HepG2 (cell line): ENCODE measurements around the gene PIAS1. TPM values are rescaled to one million over a fixed set of nuclear protein-coding genes. Genes with fewer than 3 reads are reported as not detected.

Experiments used
- ATAC-seq: fragments of 200-7000 bp; cut with Tn5 transposase; 3 replicates; pipeline ENCODE4 v1.9.1; 2020; ENCODE audit warnings: mild to moderate bottlenecking, moderate library complexity
- BruUV-seq: library from RNA; stranded (reverse); fragments of 400-500 nt; replicated peaks from 2 replicates; lab custom pipeline; 2021; lab: Mats Ljungman, UMichigan
- CTCF ChIA-PET: fragments of 300-600 bp; formaldehyde crosslinking; extraction: SDS; loops from one replicate; lab custom pipeline; 2021; ENCODE audit warnings: low total read pairs, inconsistent platforms, low intra/inter-chr PET ratio; lab: Yijun Ruan, JAX
- POLR2A ChIA-PET: fragments of 350-600 bp; sonication (Branson Sonifier 250); formaldehyde crosslinking; loops from one replicate; lab custom pipeline; 2020; ENCODE audit warnings: antibody characterized with exemption, inconsistent platforms; lab: Yijun Ruan, JAX
- DNase-seq: peaks from one replicate; pipeline ENCODE4 v3.0.0-alpha.2; 2015; ENCODE audit warnings: low spot score
- FAIRE-seq: peaks from 3 replicates; lab custom pipeline; 2011; peaks lifted over from hg19 to GRCh38; lab: Jason Lieb, UNC
- H2AFZ ChIP-seq: one replicate; pipeline ENCODE4 v1.6.1; 2011; ENCODE audit warnings: low read length, inconsistent platforms
- H3K27ac ChIP-seq: fragments of 300-600 bp; 3 replicates; pipeline ENCODE4 v1.8.0; 2011; ENCODE audit warnings: mixed run types, mild to moderate bottlenecking, mixed read lengths, low read length, inconsistent platforms; ENCODE audit not compliant: insufficient read depth; ENCODE audit errors: extremely low read length
- H3K27me3 ChIP-seq, 2 experiments: fragments of 200-600 bp in 1 of 2; 2 replicates in 1 of 2; 3 replicates in 1 of 2; pipeline versions ENCODE4 v1.6.0 to v1.8.0; 2011; ENCODE audit warnings: low read length in 2 of 2, mild to moderate bottlenecking in 2 of 2, moderate library complexity in 2 of 2, inconsistent platforms in 1 of 2; ENCODE audit not compliant: insufficient read depth in 2 of 2, control insufficient read depth in 1 of 2
- H3K36me3 ChIP-seq, 2 experiments: fragments of 200-600 bp in 1 of 2; replicated peaks in 1 of 2; 2 replicates in 1 of 2; 3 replicates in 1 of 2; pipeline versions ENCODE4 v1.5.1 to v1.8.0; 2011; ENCODE audit warnings: low read length in 2 of 2, inconsistent platforms in 1 of 2; ENCODE audit not compliant: insufficient read depth in 2 of 2, control insufficient read depth in 1 of 2
- H3K4me1 ChIP-seq: 2 replicates; pipeline ENCODE4 v1.5.1; 2012; ENCODE audit warnings: low read length, inconsistent platforms; ENCODE audit not compliant: insufficient read depth
- H3K4me2 ChIP-seq: 2 replicates; pipeline ENCODE4 v1.6.0; 2011; ENCODE audit warnings: low read depth, low read length, inconsistent platforms
- H3K4me3 ChIP-seq, 3 experiments: fragments of 200-600 bp in 1 of 3; sonication (generic), shearing (Covaris generic) in 1 of 3; replicated peaks in 1 of 3; 2 replicates each; pipeline ENCODE4 v1.5.1; 2011 to 2016; ENCODE audit warnings: low read length in 3 of 3, inconsistent platforms in 2 of 3, low read depth in 2 of 3, mild to moderate bottlenecking in 2 of 3, control low read depth in 1 of 3, mixed read lengths in 1 of 3; ENCODE audit not compliant: insufficient read depth in 1 of 3
- H3K79me2 ChIP-seq: one replicate; pipeline ENCODE4 v1.6.1; 2011; ENCODE audit warnings: low read length, inconsistent platforms; ENCODE audit not compliant: insufficient read depth
- H3K9ac ChIP-seq: 2 replicates; pipeline ENCODE4 v1.6.0; 2011; ENCODE audit warnings: mild to moderate bottlenecking, low read depth, low read length, inconsistent platforms; ENCODE audit not compliant: insufficient read depth
- H3K9me3 ChIP-seq: 2 replicates; pipeline ENCODE4 v1.5.1; 2012; ENCODE audit warnings: mild to moderate bottlenecking, low read length
- H4K20me1 ChIP-seq: 2 replicates; pipeline ENCODE4 v1.6.0; 2011; ENCODE audit warnings: inconsistent platforms, mild to moderate bottlenecking, low read length, moderate library complexity; ENCODE audit not compliant: insufficient read depth
- AGO2 ChIP-seq: fragments of 200-400 bp; formaldehyde crosslinking; optimal IDR thresholded peaks from 2 replicates; pipeline ENCODE3; 2017; ENCODE audit warnings: mild to moderate bottlenecking, low read depth, low read length, moderate library complexity
- CEBPG ChIP-seq: IDR thresholded peaks from 2 replicates; pipeline ENCODE4 v1.6.1; 2016
- KDM2A ChIP-seq: sonication (generic); formaldehyde crosslinking; IDR thresholded peaks from 2 replicates; pipeline ENCODE4 v1.4.0; 2020; ENCODE audit warnings: low read depth, missing genetic modification reagents, borderline replicate concordance
- SMARCC2 ChIP-seq: fragments of 450-650 bp; IDR thresholded peaks from 2 replicates; pipeline ENCODE4 v1.6.1; 2017; ENCODE audit warnings: antibody characterized with exemption, mild to moderate bottlenecking
- ZFP1 ChIP-seq: IDR thresholded peaks from 2 replicates; pipeline ENCODE4 v1.6.1; 2016
- ZNF619 ChIP-seq: sonication (generic); formaldehyde crosslinking; IDR thresholded peaks from 2 replicates; pipeline ENCODE4 v1.4.0; 2020; ENCODE audit warnings: mild to moderate bottlenecking, missing genetic modification reagents
- ZNF737 ChIP-seq: sonication (generic); formaldehyde crosslinking; IDR thresholded peaks from 2 replicates; pipeline ENCODE4 v1.5.0; 2020; ENCODE audit warnings: missing genetic modification reagents, mild to moderate bottlenecking, borderline replicate concordance
- WGBS: methylation state at CpG from one replicate; pipeline ENCODE4 v1.1.6; 2017; ENCODE audit warnings: low lambda C conversion rate; 5-methylcytosine and 5-hydroxymethylcytosine counted together
- in situ Hi-C: cut with HindIII; loops from 2 replicates; pipeline ENCODE4 v1.10.0; 2017; ENCODE audit warnings: low pct_unique_long_range_greater_than_20kb; ENCODE audit not compliant: extremely low pct_ligation_motif_present
- intact Hi-C: fragments of 100-400 bp; cut with micrococcal nuclease; formaldehyde crosslinking; loops from one replicate; pipeline ENCODE4 v1.10.0; 2022; ENCODE audit not compliant: unreplicated experiment
- polyA plus RNA-seq, 8 experiments: library from polyadenylated mRNA; depleted of rRNA in 3 of 8; stranded (reverse) in 7 of 8; unstranded in 1 of 8; fragments of >200 nt; fragmentation: Illumina TruSeq in 4 of 8; extraction: Trizol in 4 of 8; gene quantifications; 2 replicates each; pipeline versions ENCODE4 v1.2.1 to v1.2.3, GENCODE V29; 2011 to 2016; ENCODE audit warnings: low read depth in 4 of 8, missing spikeins in 1 of 8, mixed read lengths in 1 of 8; ENCODE audit not compliant: insufficient read depth in 1 of 8
- total RNA-seq, 5 experiments: library from RNA; depleted of rRNA; stranded (reverse); fragments of >200 nt; fragmentation: Illumina TruSeq; extraction: Trizol; gene quantifications; 2 replicates each; pipeline ENCODE4 v1.2.3, GENCODE V29; 2016; ENCODE audit warnings: low read depth in 1 of 5
- TF ChIP-seq, protein P1 (sequence below): sonication (generic); formaldehyde crosslinking; IDR thresholded peaks from 2 replicates; pipeline ENCODE4 v1.5.0; 2020; ENCODE audit warnings: mild to moderate bottlenecking, missing genetic modification reagents

PIAS1 gene
- total and polyA plus RNA-seq, 2 of the 13 experiments (the other 11 are each of a cell fraction or from before 2014, with no cell fraction given), result 20.7 to 33.7 TPM

DNA sequence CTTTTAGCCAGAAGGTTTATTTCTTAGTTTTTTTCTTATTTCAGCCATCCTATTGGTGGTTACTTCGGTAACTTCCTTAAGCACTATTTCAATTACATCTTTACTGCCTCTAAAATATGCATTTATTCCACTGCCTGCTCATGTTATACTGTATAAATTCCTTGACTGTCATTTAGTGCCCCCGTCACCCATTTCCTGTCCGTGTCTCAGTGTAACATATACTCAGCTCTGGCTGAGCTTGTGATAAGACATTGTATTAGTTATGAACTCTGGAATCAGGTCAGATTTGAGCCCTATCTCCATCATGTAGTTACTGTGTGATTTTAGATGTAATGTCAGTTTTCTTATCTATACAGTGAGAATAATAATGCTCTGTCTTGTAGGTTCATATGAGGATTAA lies 24.2 kb downstream of the PIAS1 start:
- TF ChIP-seq ZNF619 (no peak), AGO2 (no peak), KDM2A (CRISPR knock-in tag) (no peak), SMARCC2 (no peak), ZFP1 (CRISPR knock-in tag) (no peak), CEBPG (CRISPR knock-in tag) (no peak), ZNF737 (CRISPR knock-in tag) (no peak)
- TF ChIP-seq, protein P1, sequence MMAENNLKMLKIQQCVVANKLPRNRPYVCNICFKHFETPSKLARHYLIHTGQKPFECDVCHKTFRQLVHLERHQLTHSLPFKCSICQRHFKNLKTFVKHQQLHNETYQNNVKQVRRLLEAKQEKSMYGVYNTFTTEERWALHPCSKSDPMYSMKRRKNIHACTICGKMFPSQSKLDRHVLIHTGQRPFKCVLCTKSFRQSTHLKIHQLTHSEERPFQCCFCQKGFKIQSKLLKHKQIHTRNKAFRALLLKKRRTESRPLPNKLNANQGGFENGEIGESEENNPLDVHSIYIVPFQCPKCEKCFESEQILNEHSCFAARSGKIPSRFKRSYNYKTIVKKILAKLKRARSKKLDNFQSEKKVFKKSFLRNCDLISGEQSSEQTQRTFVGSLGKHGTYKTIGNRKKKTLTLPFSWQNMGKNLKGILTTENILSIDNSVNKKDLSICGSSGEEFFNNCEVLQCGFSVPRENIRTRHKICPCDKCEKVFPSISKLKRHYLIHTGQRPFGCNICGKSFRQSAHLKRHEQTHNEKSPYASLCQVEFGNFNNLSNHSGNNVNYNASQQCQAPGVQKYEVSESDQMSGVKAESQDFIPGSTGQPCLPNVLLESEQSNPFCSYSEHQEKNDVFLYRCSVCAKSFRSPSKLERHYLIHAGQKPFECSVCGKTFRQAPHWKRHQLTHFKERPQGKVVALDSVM (CRISPR knock-in tag), result no peak
- TF ChIP-seq, all 625 proteins: peak for 0
- H3K4me2 ChIP-seq, result no peak overlapping the region
- H3K79me2 ChIP-seq, result peaks cover 94% of the 10 kb centered on the region
- ChIA-PET POLR2A (interaction anchor here (1.5 kb wide), 1 partner anchor 24 kb away, joined by 4 read pairs; the partner anchor contains the start of gene PIAS1), CTCF (no interaction called here)
- no peak overlapping the region for H3K9ac ChIP-seq
- DNase-seq (no peak), ATAC-seq (no peak), FAIRE-seq (no peak)
- H4K20me1 ChIP-seq, result peaks cover 34% of the 10 kb centered on the region
- no peaks in the 10 kb centered on the region; a peak in 1 of 5 replicates for H3K27me3 ChIP-seq
- no TSS peak for BruUV-seq
- no peaks in the 10 kb centered on the region for H3K36me3 ChIP-seq
- H3K4me3 ChIP-seq, result no peak overlapping the region
- no peak overlapping the region for H3K27ac ChIP-seq
- peaks cover 39% of the 10 kb centered on the region for H3K4me1 ChIP-seq
- in situ Hi-C loops (no loop called here), intact Hi-C loops (no loop called here)
- no peaks in the 10 kb centered on the region for H3K9me3 ChIP-seq
- H2AFZ ChIP-seq, result no peak overlapping the region
- 96% methylated on average over 3 of the region's 3 CpGs for WGBS
